Neural crest cell (in vitro differentiated cells): Measurements from ENCODE around the gene GNGT2. TPM values are rescaled to one million over a fixed set of nuclear protein-coding genes. Genes with fewer than 3 reads are reported as not detected.
"Not testable (repeated sequence)": the region's sequence is repeated elsewhere in the genome, so short reads cannot be mapped to it uniquely, and the experiment has no call there.

Experiments used
- DNase-seq: peaks from one replicate; pipeline ENCODE4 v3.0.0; 2021; ENCODE audit warnings: low read depth, mixed read lengths, low spot score
- H3K27ac Mint-ChIP-seq: one replicate; pipeline ENCODE4 v1.8.0; 2021; ENCODE audit warnings: mild to moderate bottlenecking, mixed read lengths; ENCODE audit not compliant: unreplicated experiment
- H3K27me3 Mint-ChIP-seq: 2 replicates; pipeline ENCODE4 v1.8.0; 2021; ENCODE audit warnings: low read depth, mild to moderate bottlenecking, mixed read lengths
- H3K36me3 Mint-ChIP-seq: 2 replicates; pipeline ENCODE4 v1.8.0; 2021; ENCODE audit warnings: low read depth, mild to moderate bottlenecking, mixed read lengths
- H3K4me1 Mint-ChIP-seq: 2 replicates; pipeline ENCODE4 v1.8.0; 2021; ENCODE audit warnings: mixed read lengths
- H3K4me3 Mint-ChIP-seq: one replicate; pipeline ENCODE4 v1.8.0; 2021; ENCODE audit warnings: mild to moderate bottlenecking, mixed read lengths
- H3K9me3 Mint-ChIP-seq: 2 replicates; pipeline ENCODE4 v1.8.0; 2021; ENCODE audit warnings: mixed read lengths
- total RNA-seq: library from RNA; stranded (reverse); gene quantifications from 2 replicates; pipeline ENCODE4 v1.2.1, GENCODE V29; 2021
- TF ChIP-seq, protein P1 (sequence below): fragments of 200-600 bp; sonication (generic); conservative IDR thresholded peaks from 2 replicates; pipeline ENCODE4 v1.5.0; 2021; ENCODE audit warnings: antibody characterized with exemption, mild to moderate bottlenecking

GNGT2 gene
- total RNA-seq, 1 donor from 2014 or later = not detected

DNA sequence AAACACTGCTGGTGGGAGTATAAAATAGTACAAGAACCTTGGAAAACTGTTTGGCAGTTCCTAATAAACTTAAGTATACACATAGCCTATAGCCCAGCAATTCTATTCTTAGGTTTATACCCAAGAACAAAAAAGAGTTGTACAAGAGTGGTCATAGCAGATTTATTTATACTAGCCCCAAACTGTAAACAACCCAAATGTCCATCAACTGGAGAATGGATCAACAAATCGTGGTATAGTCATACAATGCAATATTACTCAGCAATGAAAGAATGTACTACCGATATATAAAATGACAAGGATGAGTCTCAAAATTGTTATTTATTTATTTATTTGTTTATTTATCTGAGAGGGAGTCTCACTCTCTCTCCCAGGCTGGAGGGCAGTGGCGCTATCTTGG, 23.1 kb downstream of the GNGT2 start:
- no peak overlapping the region for H3K27ac Mint-ChIP-seq
- H3K4me1 Mint-ChIP-seq = peaks cover 11% of the 10 kb centered on the region
- H3K27me3 Mint-ChIP-seq = peaks cover 15% of the 10 kb centered on the region
- H3K36me3 Mint-ChIP-seq = peaks cover 2% of the 10 kb centered on the region
- no peak for DNase-seq
- TF ChIP-seq, protein P1, sequence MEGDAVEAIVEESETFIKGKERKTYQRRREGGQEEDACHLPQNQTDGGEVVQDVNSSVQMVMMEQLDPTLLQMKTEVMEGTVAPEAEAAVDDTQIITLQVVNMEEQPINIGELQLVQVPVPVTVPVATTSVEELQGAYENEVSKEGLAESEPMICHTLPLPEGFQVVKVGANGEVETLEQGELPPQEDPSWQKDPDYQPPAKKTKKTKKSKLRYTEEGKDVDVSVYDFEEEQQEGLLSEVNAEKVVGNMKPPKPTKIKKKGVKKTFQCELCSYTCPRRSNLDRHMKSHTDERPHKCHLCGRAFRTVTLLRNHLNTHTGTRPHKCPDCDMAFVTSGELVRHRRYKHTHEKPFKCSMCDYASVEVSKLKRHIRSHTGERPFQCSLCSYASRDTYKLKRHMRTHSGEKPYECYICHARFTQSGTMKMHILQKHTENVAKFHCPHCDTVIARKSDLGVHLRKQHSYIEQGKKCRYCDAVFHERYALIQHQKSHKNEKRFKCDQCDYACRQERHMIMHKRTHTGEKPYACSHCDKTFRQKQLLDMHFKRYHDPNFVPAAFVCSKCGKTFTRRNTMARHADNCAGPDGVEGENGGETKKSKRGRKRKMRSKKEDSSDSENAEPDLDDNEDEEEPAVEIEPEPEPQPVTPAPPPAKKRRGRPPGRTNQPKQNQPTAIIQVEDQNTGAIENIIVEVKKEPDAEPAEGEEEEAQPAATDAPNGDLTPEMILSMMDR = no peak
- no peak overlapping the region for H3K4me3 Mint-ChIP-seq
- H3K9me3 Mint-ChIP-seq = peaks cover 9% of the 10 kb centered on the region

DNA sequence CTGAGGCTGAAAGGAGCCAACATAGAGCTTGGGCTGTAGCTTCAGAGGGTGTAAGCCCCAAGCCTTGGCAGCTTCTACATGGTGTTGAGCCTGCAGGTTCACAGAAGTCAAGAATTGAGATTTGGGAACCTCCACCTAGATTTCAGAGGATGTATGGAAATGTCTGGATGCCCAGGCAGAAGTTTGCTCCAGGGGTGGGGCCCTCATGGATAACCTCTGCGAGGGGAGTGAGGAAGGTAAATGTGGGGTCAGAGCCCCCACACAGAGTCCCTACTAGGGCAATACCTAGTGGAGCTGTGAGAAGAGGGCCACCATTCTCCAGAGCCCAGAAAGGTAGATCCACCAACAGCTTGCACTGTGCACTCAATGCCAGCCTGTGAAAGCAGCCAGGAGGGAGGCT, 25.0 kb downstream of the GNGT2 start:
- DNase-seq, H3K27ac Mint-ChIP-seq, H3K36me3 Mint-ChIP-seq, H3K4me1 Mint-ChIP-seq: not testable (repeated sequence)
- Mint-ChIP-seq H3K27me3 (peaks cover 13% of the 10 kb centered on the region), H3K9me3 (peaks cover 11% of the 10 kb centered on the region), H3K4me3 (peak overlapping the region; percentile 13)

DNA sequence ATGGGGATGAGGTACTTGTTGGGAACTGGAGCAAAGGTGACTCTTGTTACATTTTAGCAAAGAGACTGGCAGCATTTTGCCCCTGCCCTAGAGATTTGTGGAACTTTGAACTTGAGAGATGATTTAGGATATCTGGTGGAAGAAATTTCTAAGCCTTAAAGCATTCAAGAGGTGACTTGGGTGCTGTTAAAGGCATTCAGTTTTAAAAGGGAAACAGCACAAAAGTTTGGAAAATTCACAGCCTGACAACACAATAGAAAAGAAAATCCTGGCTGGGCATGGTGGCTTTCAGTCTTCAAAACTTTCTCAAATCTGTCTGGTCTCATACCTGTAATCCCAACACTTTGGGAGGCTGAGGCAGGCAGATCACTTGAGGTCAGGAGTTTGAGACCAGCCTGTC, 25.9 kb downstream of the GNGT2 start:
- peaks cover 14% of the 10 kb centered on the region for H3K9me3 Mint-ChIP-seq
- H3K36me3 Mint-ChIP-seq, H3K27me3 Mint-ChIP-seq, H3K27ac Mint-ChIP-seq, DNase-seq, H3K4me1 Mint-ChIP-seq: not testable (repeated sequence)
- peak overlapping the region; percentile 31 for H3K4me3 Mint-ChIP-seq

DNA sequence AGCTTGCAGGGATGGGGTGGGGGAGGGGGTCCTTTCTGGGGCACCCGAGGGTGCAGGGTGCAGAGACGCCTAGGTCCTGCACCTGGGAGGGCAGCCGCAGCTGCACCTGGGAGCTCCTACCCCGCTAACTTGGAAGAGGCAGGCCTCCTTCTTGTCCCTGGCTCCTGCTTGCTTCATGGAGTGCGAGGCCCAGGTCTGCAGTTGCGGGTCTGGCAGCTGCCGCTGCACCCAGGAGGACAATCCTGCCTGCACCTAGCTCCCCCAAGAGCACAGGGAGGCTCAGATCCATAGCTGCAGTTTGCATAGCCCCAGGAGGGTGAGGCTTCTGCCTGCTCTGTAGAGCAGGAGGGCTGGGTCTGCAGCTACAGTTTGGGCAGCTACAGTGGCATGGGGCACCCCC, 26.6 kb downstream of the GNGT2 start:
- H3K36me3 Mint-ChIP-seq = peaks cover 6% of the 10 kb centered on the region
- TF ChIP-seq, protein P1 = no peak
- no peak overlapping the region for H3K27ac Mint-ChIP-seq
- H3K27me3 Mint-ChIP-seq = peaks cover 9% of the 10 kb centered on the region
- no peak for DNase-seq
- no peaks in the 10 kb centered on the region for H3K4me1 Mint-ChIP-seq
- no peak overlapping the region for H3K4me3 Mint-ChIP-seq
- peaks cover 14% of the 10 kb centered on the region for H3K9me3 Mint-ChIP-seq

DNA sequence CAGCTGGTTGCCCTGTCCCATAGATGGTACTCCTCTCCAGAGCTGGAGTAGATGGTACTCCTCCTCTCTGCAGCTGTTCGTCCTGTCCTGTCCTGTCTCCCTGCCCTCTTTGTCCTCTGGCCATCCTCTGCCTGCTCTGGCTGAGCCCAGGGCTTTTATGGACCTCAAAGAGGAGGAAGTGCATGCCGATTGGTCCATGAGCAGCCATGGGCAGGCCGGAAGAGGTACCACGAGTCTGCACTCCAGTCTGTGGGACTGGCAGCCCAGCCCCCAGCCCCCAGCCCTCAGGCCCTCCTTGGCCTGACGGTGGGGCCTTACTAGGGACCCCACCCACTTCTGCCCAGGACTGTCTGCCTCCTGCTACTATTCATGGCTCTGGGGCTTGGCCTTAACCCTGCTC, 27.0 kb downstream of the GNGT2 start:
- peaks cover 6% of the 10 kb centered on the region for H3K36me3 Mint-ChIP-seq
- H3K9me3 Mint-ChIP-seq = peaks cover 14% of the 10 kb centered on the region
- DNase-seq = no peak
- peaks cover 9% of the 10 kb centered on the region for H3K27me3 Mint-ChIP-seq
- no peak overlapping the region for H3K4me3 Mint-ChIP-seq
- no peak overlapping the region for H3K27ac Mint-ChIP-seq
- TF ChIP-seq, protein P1 = no peak
- no peaks in the 10 kb centered on the region for H3K4me1 Mint-ChIP-seq

DNA sequence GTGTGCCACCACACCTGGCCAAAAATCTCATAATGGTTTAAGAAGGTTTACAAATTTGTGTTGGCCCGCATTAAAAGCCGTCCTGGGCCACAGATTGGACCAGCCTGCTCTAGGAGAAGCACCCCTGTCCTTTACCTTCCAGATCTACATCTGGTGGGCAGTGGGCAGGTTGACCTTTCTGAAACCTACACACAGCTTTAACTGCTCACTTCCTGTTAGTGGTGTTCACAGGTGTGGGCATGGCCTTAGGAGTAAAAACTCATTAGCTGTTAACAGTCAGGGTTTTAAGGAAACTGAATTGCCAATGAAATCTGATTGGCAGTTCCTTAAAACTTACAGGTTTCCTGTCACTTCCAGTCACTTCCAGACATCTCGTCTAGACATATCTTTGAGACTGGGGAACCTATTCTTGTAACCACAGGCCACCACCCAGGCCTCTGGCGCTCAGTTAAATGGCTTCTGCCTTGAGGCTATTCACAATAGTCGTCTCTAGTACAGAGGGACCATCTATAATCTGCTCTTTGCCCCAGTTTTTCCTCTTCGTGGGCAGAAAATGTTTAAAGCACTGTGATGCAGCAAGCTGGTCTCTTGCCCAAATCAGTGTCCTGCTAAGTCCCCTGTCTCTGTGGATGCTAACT, 29.3 kb downstream of the GNGT2 start:
- TF ChIP-seq, protein P1 = no peak
- no peaks in the 10 kb centered on the region for H3K4me1 Mint-ChIP-seq
- H3K27ac Mint-ChIP-seq = no peak overlapping the region
- H3K27me3 Mint-ChIP-seq = peaks cover 9% of the 10 kb centered on the region
- no peak overlapping the region for H3K4me3 Mint-ChIP-seq
- H3K9me3 Mint-ChIP-seq = peaks cover 13% of the 10 kb centered on the region
- no peak for DNase-seq
- H3K36me3 Mint-ChIP-seq = peaks cover 3% of the 10 kb centered on the region
